ENCODE measurements around the gene SUGCT.

Gene SUGCT

DNA sequence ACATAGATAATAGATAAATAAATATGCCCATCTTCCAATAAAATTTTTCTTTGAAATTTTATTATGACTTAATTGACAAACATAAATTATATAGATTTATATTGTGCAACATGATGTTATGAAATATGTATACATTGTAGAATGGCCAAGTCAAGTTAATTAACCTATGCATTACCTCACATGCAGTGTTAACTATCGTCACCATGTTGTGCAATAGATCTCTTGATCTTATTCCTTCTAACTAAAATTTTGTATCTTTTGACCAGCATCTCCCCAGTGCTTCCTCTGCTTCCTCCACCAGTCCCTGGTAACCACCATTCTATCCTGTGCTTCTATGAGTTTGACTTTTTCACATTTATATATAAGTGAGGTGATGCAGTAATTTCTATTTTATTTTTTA lies 259.6 kb downstream of the SUGCT start:
- TF ChIP-seq, protein P1, sequence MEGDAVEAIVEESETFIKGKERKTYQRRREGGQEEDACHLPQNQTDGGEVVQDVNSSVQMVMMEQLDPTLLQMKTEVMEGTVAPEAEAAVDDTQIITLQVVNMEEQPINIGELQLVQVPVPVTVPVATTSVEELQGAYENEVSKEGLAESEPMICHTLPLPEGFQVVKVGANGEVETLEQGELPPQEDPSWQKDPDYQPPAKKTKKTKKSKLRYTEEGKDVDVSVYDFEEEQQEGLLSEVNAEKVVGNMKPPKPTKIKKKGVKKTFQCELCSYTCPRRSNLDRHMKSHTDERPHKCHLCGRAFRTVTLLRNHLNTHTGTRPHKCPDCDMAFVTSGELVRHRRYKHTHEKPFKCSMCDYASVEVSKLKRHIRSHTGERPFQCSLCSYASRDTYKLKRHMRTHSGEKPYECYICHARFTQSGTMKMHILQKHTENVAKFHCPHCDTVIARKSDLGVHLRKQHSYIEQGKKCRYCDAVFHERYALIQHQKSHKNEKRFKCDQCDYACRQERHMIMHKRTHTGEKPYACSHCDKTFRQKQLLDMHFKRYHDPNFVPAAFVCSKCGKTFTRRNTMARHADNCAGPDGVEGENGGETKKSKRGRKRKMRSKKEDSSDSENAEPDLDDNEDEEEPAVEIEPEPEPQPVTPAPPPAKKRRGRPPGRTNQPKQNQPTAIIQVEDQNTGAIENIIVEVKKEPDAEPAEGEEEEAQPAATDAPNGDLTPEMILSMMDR (IDR thresholded peaks at IDR 0.05) = no peak
- H3K27ac Mint-ChIP-seq = no peak overlapping the region
- H3K36me3 Mint-ChIP-seq (ENCODE audit: low read depth) = no peaks in the 10 kb centered on the region
- DNase-seq = no peak
- no peaks in the 10 kb centered on the region for H3K27me3 Mint-ChIP-seq (ENCODE audit: low read depth, poor library complexity)
- no peaks in the 10 kb centered on the region for H3K4me1 Mint-ChIP-seq
- no peak overlapping the region for H3K4me3 Mint-ChIP-seq
- peaks cover 9% of the 10 kb centered on the region for H3K9me3 Mint-ChIP-seq

DNA sequence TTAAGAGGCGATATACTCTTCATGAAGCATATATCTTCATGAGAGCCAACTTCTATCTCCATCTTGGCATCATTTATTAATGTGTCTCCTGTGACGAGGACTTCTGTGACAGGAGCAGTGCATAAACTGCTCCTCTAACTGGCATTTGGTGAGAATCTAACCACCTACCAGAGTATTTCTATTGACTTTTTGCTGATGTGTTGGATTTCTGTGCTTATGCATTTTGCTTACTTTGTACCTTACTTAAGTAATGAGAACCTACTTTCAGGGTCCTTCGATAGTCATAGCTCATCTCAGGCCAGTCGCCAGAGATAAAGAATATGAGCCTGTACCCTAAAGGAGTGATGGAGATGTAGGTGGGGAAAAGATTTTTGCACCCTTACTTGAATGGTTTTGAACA lies 265.7 kb downstream of the SUGCT start:
- DNase-seq = no peak
- H3K36me3 Mint-ChIP-seq (ENCODE audit: low read depth) = no peaks in the 10 kb centered on the region
- peaks cover 4% of the 10 kb centered on the region for H3K27me3 Mint-ChIP-seq (ENCODE audit: low read depth, poor library complexity)
- no peaks in the 10 kb centered on the region for H3K9me3 Mint-ChIP-seq
- H3K27ac Mint-ChIP-seq = no peak overlapping the region
- no peak overlapping the region for H3K4me3 Mint-ChIP-seq
- no peaks in the 10 kb centered on the region for H3K4me1 Mint-ChIP-seq
- TF ChIP-seq, protein P1 (IDR thresholded peaks at IDR 0.05) = no peak

DNA sequence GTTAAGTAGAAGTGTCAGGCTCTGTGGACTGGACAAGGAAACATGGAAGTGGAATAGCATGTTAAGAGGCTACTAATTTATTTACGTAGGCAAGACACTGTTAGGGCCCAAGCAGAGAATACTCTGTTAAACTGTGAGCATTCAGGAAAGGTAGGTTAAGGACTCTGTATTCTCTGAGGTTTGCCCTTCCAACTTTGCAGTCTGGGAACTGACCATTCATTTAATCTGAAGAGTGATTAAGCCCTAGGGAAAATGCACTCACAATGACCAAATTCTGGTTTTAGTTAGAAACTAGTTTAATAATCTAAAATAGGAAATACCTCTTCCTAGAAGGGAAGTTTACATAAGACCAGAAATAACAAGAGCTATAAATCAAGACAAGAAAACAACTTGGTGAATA lies 266.6 kb downstream of the SUGCT start:
- no peak for DNase-seq
- H3K27me3 Mint-ChIP-seq (ENCODE audit: low read depth, poor library complexity) = peaks cover 4% of the 10 kb centered on the region
- H3K4me3 Mint-ChIP-seq = no peak overlapping the region
- no peaks in the 10 kb centered on the region for H3K4me1 Mint-ChIP-seq
- H3K36me3 Mint-ChIP-seq (ENCODE audit: low read depth) = no peaks in the 10 kb centered on the region
- H3K27ac Mint-ChIP-seq = no peak overlapping the region
- TF ChIP-seq, protein P1 (IDR thresholded peaks at IDR 0.05) = no peak
- no peaks in the 10 kb centered on the region for H3K9me3 Mint-ChIP-seq

DNA sequence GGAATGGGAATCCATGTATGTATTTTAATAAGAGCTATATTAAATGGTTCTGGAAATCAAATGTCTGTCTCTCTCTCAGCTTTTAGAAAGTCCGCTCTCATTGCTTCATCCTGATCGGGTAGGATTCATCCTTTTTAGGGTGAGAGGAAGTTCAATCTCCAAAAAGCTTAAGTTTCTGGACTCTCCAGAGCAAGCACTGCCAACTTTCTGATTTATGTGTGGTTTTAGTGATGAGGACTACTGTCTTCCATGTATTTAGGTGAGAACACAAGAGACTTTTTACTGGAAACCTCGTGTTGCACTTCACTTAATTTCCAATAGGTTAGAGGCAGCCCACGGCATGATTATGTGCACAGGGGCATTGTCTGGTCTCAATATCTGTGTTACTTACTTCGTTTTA lies 267.9 kb downstream of the SUGCT start:
- no peak overlapping the region for H3K27ac Mint-ChIP-seq
- no peak overlapping the region for H3K4me3 Mint-ChIP-seq
- H3K9me3 Mint-ChIP-seq = no peaks in the 10 kb centered on the region
- no peaks in the 10 kb centered on the region for H3K36me3 Mint-ChIP-seq (ENCODE audit: low read depth)
- H3K27me3 Mint-ChIP-seq (ENCODE audit: low read depth, poor library complexity) = peaks cover 4% of the 10 kb centered on the region
- TF ChIP-seq, protein P1 (IDR thresholded peaks at IDR 0.05) = no peak
- DNase-seq = no peak
- no peaks in the 10 kb centered on the region for H3K4me1 Mint-ChIP-seq

DNA sequence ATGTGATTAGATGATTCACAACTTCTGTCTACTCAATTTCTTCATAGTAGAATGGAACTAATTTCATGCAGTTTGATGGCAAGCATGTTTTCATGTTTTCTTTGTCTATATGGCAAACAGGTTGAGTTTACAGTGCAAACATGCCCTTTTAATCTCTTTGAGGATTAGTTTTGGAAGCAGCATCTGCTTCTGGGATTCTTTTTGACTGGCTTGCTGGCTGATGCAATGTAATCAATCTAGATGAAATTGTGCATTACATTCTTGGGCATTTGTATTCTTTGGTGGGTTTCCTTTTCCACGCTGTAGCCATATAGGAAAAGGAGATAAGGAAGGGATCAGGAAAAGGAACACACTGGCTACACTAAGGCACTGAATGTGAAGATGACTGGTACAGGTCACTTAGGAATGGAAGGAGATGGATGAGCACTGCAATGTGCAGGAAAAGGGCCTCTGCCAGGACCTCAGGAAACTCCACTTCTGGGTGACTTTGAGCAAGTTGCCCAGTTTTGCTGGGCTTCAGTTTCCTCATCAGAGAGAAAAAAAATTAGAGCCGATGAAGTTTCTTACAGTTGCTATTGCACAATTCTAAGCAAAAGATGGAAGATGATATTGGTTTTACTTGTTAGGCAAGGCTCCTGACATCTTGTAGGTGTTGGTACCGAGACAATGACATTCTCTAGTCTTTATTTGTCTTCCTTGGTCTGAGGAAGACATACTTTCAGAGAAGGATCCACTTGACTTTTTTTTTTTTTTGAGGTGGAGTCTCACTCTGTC lies 269.1 kb downstream of the SUGCT start:
- H3K27ac Mint-ChIP-seq = peak overlapping the region; percentile 2
- no peak overlapping the region for H3K4me3 Mint-ChIP-seq
- H3K36me3 Mint-ChIP-seq (ENCODE audit: low read depth) = no peaks in the 10 kb centered on the region
- no peaks in the 10 kb centered on the region for H3K4me1 Mint-ChIP-seq
- H3K27me3 Mint-ChIP-seq (ENCODE audit: low read depth, poor library complexity) = peaks cover 4% of the 10 kb centered on the region
- no peak for DNase-seq
- H3K9me3 Mint-ChIP-seq = no peaks in the 10 kb centered on the region
- TF ChIP-seq, protein P1 (IDR thresholded peaks at IDR 0.05) = no peak

DNA sequence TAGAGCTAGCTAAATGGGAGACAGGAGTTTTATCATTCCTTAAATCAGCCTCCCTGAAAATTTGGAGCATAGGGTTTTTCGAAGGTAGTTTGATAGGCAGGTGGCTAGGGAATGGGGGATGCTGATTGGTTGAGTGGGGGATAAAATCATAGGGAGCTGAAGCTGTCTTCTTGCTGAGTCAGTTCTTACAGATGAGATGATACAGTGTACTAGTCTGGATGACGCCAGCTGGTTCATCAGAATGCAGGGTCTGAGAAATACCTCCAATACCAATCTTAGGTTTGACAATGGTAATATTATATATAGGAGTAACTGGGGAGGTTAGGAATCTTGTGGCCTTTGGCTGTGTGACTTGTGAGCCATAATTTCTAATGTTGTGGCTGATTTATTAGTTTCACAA lies 271.2 kb downstream of the SUGCT start:
- no peaks in the 10 kb centered on the region for H3K9me3 Mint-ChIP-seq
- H3K27ac Mint-ChIP-seq = no peak overlapping the region
- TF ChIP-seq, protein P1 (IDR thresholded peaks at IDR 0.05) = no peak
- H3K4me3 Mint-ChIP-seq = no peak overlapping the region
- H3K27me3 Mint-ChIP-seq (ENCODE audit: low read depth, poor library complexity) = no peaks in the 10 kb centered on the region
- no peaks in the 10 kb centered on the region for H3K4me1 Mint-ChIP-seq
- DNase-seq = no peak
- H3K36me3 Mint-ChIP-seq (ENCODE audit: low read depth) = no peaks in the 10 kb centered on the region
